HG03025 (cell line): ENCODE data around the gene NMT2.

Source experiments
- ATAC-seq: cut with Tn5 transposase; IDR thresholded peaks from one replicate; pipeline ENCODE4 v1.9.1; 2021; ENCODE audit warnings: mild to moderate bottlenecking, moderate library complexity; ENCODE audit not compliant: unreplicated experiment, low FRiP score

NMT2 gene

DNA sequence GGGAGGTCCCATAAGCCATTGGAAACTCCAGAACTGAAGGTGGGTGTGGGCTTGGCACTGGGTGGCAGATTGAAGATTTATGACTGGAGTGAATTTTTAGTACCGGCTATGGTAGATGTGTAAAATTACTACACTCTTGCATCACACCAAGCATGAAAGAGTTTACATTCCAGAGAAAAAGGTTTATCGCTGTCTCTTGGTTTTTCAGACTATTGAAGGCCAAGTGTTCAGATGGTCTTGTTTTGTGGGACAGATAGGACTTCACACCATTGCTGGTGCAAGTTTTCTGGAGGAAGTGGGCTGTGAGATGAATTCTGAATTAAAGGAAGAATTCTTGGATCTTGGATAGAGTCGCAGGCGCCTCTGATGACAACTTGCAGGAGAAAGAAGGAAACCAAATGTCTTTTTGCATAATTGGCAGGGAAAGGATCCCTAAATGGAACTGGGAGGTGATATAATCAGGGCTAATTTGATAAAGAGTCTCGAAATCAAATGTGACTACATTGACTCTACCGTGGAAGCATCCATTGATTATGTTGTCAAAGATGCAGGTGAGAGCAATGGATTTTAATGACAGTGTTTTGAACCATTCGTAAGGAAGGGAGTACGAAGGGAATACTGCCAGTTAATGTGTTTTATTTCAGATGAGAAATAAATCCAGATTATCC is 14.2 kb upstream of the NMT2 start:
- ATAC-seq = no peak

- no peak for ATAC-seq
Observed at GRCh38 chr10:15181576-15182156, 13.2 kb upstream of the NMT2 start.

DNA sequence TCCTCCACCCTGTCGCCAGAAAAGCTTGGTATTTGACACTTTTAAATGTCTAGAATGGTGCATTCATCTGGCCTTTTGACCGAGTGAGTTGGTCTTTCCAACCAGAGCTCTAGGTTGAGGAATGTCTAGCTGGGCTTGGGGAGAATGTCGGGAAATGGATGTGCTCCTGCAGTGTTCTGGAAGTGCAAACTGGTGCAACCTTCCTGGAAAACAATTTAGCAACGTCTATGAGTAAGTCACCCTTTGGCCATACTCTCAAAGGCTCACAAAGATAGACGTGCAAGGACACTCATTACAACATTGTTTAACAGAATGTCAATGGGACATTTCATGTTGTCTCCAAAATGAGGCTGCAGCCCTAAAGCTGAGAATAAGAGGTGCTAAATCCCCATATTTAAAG is 12.2 kb upstream of the NMT2 start:
- no peak for ATAC-seq

- no peak for ATAC-seq
Observed at GRCh38 chr10:15176269-15176668, 7.8 kb upstream of the NMT2 start.

DNA sequence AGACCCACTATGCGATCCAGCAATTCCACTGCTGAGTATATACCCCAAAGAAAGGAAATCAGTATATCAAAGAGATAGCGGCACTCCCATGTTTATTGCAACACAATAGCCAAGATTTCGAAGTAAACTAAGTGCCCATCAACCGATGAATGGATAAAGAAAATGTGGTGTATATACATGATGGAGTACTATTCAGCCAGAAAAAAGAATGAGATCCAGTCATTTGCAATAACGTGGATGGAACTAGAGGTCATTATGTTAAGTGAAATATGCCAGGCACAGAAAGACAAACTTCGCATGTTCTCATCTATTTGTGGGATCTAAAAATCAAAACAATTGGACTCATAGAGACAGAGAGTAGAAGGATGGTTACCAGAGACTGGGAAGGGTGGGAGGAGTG is 7.1 kb upstream of the NMT2 start:
- no peak for ATAC-seq

- ATAC-seq = no peak
Observed at GRCh38 chr10:15172306-15172840, 3.9 kb upstream of the NMT2 start.

- ATAC-seq = no peak
Observed at GRCh38 chr10:15169555-15170401, 1.3 kb upstream of the NMT2 start.

GRCh38 chr10:15168786-15169554 is 477 bp upstream of the NMT2 start:
- ATAC-seq = peak; percentile 38

DNA sequence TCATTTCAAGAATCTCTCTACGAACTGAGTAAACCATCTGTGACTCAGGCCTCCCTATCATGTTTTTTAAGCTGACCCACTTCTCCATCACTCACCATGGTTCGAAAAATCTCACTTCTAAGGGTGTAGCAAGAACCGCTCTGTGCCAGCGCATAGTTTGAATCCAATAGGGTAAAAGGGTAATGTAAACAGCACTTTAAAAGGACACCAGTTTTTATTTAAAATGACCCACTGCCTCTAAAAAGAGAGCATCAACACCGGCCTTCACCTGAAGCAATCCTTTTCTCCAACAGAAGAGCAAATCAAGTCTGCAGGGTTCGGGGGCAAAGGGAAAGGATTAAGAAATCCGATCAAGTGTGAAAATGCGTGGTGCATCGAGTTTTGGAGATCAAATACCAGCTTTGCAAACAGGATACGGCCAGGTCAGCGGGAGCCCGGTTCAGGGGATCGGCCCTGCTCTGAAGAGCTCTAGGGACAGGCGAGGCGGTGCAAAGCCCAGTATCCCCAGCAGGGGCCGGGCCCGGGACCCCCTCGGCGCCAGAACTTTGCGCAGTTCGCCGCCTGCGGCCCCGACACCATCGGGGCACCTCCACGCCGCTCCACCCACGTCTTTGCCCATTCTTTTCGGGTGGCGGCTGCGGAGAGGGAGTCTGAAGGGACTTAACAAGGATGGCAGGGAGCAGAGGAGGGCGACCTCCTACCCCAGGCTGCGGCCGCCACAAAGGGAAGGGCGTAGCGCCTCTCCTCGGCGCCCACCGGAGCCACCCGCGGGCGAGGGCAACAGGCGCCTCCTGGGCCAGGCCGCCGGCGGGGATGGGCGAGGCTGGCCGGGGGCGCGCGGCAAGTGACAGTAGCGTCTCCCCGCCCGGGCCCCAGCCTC is 842 bp downstream of the NMT2 start:
- ATAC-seq = peak; percentile 30

- ATAC-seq = no peak
Observed at GRCh38 chr10:15166325-15166724, 2.2 kb downstream of the NMT2 start.

GRCh38 chr10:15163253-15163828 is 5.2 kb downstream of the NMT2 start:
- no peak for ATAC-seq

DNA sequence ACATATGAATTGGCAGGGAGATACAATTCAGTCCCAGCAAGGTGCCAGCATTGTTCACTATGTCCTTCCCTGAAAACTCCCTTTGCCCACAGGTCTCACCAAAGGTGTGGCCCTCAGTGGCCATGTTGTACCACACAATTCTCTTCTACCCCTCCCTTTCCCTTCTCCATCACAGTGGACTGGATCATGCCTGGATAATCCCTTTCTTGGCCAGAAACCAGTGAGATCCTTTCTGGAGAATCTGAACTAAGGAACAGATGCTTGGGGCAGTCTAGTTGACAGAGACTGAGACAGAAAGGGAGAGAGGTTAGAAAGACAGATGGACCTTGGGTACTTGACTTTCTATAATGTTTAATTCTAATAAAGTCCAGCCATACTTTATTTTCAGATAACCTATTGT is 9.5 kb downstream of the NMT2 start:
- ATAC-seq = no peak

GRCh38 chr10:15158448-15158847 is 10.0 kb downstream of the NMT2 start:
- no peak for ATAC-seq

GRCh38 chr10:15155978-15156656 is 12.4 kb downstream of the NMT2 start:
- ATAC-seq = no peak

- ATAC-seq = no peak
Observed at GRCh38 chr10:15152556-15152955, 15.9 kb downstream of the NMT2 start.

DNA sequence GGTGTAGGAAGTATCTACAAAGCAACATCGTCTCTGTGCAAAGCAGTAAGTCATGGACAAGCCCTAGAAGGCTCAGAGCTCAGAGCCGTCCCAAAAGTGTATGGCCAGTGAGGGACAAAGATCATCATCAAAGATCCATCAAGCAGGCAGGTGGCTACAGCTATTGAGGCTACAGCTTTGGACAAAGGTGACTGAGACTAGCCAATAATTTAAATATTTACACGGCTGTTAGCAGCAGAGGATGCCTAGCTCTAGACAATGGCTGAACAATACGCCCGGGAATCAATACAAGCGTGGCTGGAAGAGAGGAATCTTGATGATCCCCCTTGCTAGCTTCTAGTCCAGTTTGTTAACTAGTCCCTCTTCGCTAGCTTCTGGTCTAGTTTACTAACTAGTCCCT is 17.9 kb downstream of the NMT2 start:
- ATAC-seq = no peak

GRCh38 chr10:15149042-15149771 is 19.3 kb downstream of the NMT2 start:
- no peak for ATAC-seq
